NT2/D1 (cell line): Measurements from ENCODE around the gene GPAM.

Experiments
- SUZ12 ChIP-seq: IDR thresholded peaks from 2 replicates; pipeline ENCODE4 v1.6.1; 2011; ENCODE audit not compliant: insufficient read length, insufficient read depth; ENCODE audit errors: extremely low read depth
- YY1 ChIP-seq: IDR thresholded peaks from 2 replicates; pipeline ENCODE4 v1.6.1; 2011; ENCODE audit not compliant: insufficient read length, insufficient read depth
- ZNF274 ChIP-seq: IDR thresholded peaks from 2 replicates; pipeline ENCODE4 v1.6.1; 2011; ENCODE audit warnings: mild to moderate bottlenecking, low read depth, low read length

DNA sequence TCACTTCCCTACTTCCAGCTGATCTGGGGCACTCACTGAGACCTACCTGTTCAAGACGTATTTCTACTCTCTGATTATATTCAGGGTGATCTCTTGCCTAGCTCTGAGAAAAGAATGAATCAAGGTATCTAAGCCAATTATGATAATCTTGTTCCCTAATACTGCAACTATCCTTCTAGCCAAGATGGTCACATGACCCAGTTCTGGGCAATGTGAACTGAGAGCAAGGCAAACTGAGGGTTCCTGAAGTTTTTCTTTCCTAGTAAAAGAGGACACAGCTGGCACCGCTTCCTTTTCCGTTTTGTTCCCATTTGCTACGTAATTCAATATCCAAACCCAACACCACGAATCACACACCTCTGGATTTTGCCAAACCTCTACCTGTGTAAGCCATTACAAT is 5.9 kb upstream of the GPAM start:
- no peak for TF ChIP-seq SUZ12
- TF ChIP-seq ZNF274 = no peak
- TF ChIP-seq YY1 = no peak
